ENCODE measurements around the gene PPP2R2C. TPM values are rescaled to one million over a fixed set of nuclear protein-coding genes. Genes with fewer than 3 reads are reported as not detected.

The PPP2R2C gene
- total RNA-seq, 2 donors from 2014 or later = 0.14 to 0.41 TPM

DNA sequence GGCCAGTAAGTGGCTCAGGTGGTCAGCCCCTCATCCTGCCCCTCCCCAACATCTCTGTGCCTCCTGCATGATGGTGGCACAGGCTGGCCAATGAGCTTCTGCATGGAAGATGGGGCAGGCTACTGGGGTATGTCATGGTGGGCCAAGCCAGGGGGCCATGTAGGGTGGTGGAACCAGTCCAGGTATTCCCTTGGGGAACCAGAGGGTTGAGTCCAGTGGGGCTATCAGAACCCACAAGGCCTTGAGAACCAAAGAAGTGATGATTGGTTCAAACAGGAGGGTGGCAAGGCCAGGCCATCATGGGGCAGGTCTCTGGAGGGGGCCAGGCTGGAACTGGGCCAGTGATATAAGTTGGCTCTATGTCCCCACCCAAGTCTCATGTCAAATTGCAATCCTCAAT lies 18.8 kb upstream of the PPP2R2C start:
- no peak for TF ChIP-seq CTCF (IDR thresholded peaks at IDR 0.05)
- no peak for DNase-seq (ENCODE audit: low spot score)
- H3K27me3 ChIP-seq (replicated peaks; ENCODE audit: insufficient read depth) = no peaks in the 10 kb centered on the region

DNA sequence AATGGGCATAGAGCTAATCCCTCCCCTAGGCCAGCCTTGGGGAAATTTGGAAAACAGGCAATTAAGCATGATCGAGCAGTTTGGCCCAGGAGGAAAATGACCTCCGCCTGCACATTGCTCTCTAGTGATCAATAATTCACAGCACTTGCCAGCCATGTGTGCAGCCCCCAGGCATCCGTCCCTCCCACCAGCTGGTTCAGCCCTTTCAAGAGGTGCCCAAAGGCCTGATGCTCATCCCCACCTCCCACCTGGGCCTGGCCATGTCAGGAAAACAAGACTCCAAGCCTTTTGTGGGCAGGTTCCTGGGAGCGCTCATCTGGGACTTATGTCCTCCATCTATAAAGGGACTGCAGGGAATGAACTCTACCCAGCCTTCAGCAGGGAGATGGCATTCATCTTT lies 17.5 kb upstream of the PPP2R2C start:
- Histone ChIP-seq H3K4me3 (no peak overlapping the region), H3K9me3 (peaks cover 18% of the 10 kb centered on the region), H3K4me1 (ENCODE audit: control insufficient read depth in 1 of 2, low read depth in 2 of 2) (peaks cover 0 to 6% of the 10 kb centered on the region in 2 donors), H3K27ac (no peak overlapping the region), H3K36me3 (no peaks in the 10 kb centered on the region), H3K27me3 (replicated peaks; ENCODE audit: insufficient read depth) (no peaks in the 10 kb centered on the region)
- no peak for TF ChIP-seq CTCF (IDR thresholded peaks at IDR 0.05)
- DNase-seq (ENCODE audit: low spot score) (no peak), ATAC-seq (ENCODE audit: insufficient number of reproducible peaks, low FRiP score, low read depth) (no peak)

More for the DNA sequence above, 18.8 kb upstream of the PPP2R2C start:
- ATAC-seq (ENCODE audit: insufficient number of reproducible peaks, low FRiP score, low read depth) = no peak
- no peak overlapping the region for H3K27ac ChIP-seq
- H3K9me3 ChIP-seq = peaks cover 11% of the 10 kb centered on the region
- H3K36me3 ChIP-seq = no peaks in the 10 kb centered on the region
- H3K4me3 ChIP-seq = no peak overlapping the region
- peaks cover 0 to 6% of the 10 kb centered on the region in 2 donors for H3K4me1 ChIP-seq (ENCODE audit: control insufficient read depth in 1 of 2, low read depth in 2 of 2)

GRCh38 chr4:6487466-6487865 lies 15.1 kb upstream of the PPP2R2C start:
- H3K9me3 ChIP-seq = peaks cover 18% of the 10 kb centered on the region
- no peaks in the 10 kb centered on the region for H3K36me3 ChIP-seq
- no peak for ATAC-seq (ENCODE audit: insufficient number of reproducible peaks, low FRiP score, low read depth)
- no peaks in the 10 kb centered on the region for H3K4me1 ChIP-seq (ENCODE audit: control insufficient read depth in 1 of 2, low read depth in 2 of 2)
- H3K27me3 ChIP-seq (replicated peaks; ENCODE audit: insufficient read depth) = no peaks in the 10 kb centered on the region
- no peak overlapping the region for H3K27ac ChIP-seq
- TF ChIP-seq CTCF (IDR thresholded peaks at IDR 0.05) = no peak
- H3K4me3 ChIP-seq = no peak overlapping the region
- no peak for DNase-seq (ENCODE audit: low spot score)

DNA sequence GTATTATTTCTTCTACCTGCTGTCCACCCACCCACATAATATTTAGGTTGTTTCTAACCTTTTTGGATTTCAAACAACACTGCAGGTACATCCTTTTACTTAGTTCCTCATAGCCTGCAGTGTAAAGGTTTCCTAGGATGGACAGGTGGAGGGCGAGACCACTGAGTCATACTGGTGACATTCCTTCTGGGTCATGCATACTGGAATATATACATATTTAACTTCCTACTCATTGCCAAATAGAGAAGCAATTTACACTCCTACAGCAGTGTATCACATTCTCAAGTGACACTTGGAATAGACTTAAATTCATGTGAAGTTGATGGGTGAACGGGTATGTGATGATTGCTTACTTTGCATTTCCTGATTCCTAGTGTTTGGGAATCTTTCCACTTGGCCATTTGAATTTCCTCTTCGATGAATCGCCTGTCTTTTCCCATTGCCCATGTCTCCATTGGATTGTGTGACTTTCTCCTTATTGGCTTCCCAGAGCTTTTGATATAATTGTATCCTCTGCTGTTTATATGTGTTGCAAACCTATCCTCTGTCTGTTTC lies 8.2 kb upstream of the PPP2R2C start:
- Histone ChIP-seq H3K27me3 (replicated peaks; ENCODE audit: insufficient read depth) (no peaks in the 10 kb centered on the region), H3K9me3 (peaks cover 7% of the 10 kb centered on the region), H3K4me1 (ENCODE audit: control insufficient read depth in 1 of 2, low read depth in 2 of 2) (no peaks in the 10 kb centered on the region), H3K36me3 (no peaks in the 10 kb centered on the region), H3K4me3 (no peak overlapping the region), H3K27ac (no peak overlapping the region)
- ATAC-seq (ENCODE audit: insufficient number of reproducible peaks, low FRiP score, low read depth) = no peak
- TF ChIP-seq CTCF (IDR thresholded peaks at IDR 0.05) = no peak
- DNase-seq (ENCODE audit: low spot score) = no peak

DNA sequence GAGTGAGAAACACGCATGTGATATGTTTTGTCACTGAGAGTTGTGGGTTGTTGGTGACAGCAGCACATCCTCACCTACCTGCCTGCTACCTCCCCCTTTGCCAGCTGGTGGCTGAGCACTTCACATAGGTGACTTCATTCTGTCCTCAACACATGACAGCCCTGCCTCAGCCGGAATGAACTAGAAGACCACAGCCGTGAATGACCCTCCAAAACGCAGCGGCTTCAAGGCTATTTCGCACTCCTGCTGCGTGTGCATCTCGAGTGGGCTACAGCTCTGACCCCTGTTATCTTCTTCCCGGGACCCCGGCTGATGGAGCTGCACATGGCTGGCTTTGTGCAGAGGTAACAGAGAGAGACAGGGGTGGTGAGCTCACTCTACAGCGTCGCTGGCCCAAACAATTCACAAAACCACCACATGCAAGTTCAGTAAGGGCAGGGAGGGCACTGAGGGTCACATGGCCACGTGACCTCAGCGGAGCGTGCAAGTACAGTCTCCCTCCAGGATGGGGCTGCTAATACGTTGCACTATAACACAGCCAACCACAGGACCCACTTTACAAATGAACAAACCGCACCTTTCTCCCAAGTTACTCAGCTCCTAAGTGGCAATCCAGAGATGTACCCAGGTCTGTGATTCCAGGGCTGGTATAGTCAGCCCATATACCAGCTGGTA lies 6.3 kb upstream of the PPP2R2C start:
- H3K36me3 ChIP-seq = no peaks in the 10 kb centered on the region
- no peaks in the 10 kb centered on the region for H3K27me3 ChIP-seq (replicated peaks; ENCODE audit: insufficient read depth)
- H3K27ac ChIP-seq = no peak overlapping the region
- no peak for TF ChIP-seq CTCF (IDR thresholded peaks at IDR 0.05)
- ATAC-seq (ENCODE audit: insufficient number of reproducible peaks, low FRiP score, low read depth) (no peak), DNase-seq (ENCODE audit: low spot score) (no peak)
- no peaks in the 10 kb centered on the region for H3K4me1 ChIP-seq (ENCODE audit: control insufficient read depth in 1 of 2, low read depth in 2 of 2)
- H3K4me3 ChIP-seq = no peak overlapping the region
- H3K9me3 ChIP-seq = no peaks in the 10 kb centered on the region
